Activated CD4-positive, alpha-beta T cell treated with anti-CD3 and anti-CD28 coated beads for 48 hours (primary cell): Measurements from ENCODE around the gene OR10G6.
"Not testable (repeated sequence)": the region's sequence is repeated elsewhere in the genome, so short reads cannot be mapped to it uniquely, and the experiment has no call there.

Experiments used
- DNase-seq: peaks from one replicate; pipeline ENCODE4 v3.0.0-alpha.2; 2020

OR10G6 gene

DNA sequence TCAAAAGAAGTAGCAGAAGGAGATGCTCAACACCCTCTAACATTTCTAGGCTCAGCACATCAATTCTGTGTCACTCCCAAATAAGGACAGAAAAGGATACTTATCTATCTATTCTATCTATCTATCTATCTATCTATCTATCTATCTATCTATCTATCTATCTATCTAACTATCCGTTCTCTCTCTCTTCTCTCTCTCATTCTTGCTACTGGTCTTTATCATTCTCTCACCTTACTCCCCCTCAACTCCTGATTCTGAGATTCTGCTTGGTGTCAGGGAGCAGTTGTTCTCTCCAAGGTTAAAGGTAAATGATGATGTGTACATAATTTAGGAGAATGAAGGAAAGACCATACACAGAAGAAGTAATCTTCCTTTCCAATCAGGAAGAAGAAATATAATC, at the start of gene OR10G6:
Gene OR10G6, minus strand, starts transcription at position 43 of the 400 bp plus-strand sequence. Its CDS starts 0 bp downstream, at position 43.
- no peak for DNase-seq

GRCh38 chr11:124043420-124043819, 48.5 kb upstream of the OR10G6 start:
- DNase-seq, result no peak

DNA sequence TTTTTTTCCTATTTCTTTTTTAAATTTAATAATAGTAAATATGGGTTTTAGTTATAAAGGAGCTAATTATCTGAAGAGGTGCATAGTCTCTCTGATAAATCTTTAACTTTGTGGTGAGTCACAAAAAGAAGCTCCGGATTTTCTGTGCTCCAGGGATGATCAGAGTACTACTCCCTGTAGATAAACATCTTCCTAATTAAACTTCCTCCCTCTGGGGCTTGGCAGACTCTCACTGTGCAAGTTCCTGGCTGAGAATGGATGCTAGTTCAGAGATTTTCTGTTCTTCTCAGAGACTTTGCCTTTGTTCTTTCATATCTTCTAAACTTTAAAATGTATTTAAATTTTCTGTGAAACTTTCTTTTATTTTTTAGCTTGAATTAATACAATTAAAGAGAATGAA, 46.3 kb upstream of the OR10G6 start, which contains the start of gene OR10G7:
Gene OR10G7, minus strand, starts transcription at position 72 of the 400 bp plus-strand sequence. CDS start 2,324 bp downstream, outside the sequence.
- DNase-seq, result no peak

- DNase-seq, result no peak
These were observed 44.6 kb upstream of the OR10G6 start for GRCh38 chr11:124039557-124039956.

GRCh38 chr11:124036666-124037065, 41.7 kb upstream of the OR10G6 start:
- DNase-seq, result no peak

DNA sequence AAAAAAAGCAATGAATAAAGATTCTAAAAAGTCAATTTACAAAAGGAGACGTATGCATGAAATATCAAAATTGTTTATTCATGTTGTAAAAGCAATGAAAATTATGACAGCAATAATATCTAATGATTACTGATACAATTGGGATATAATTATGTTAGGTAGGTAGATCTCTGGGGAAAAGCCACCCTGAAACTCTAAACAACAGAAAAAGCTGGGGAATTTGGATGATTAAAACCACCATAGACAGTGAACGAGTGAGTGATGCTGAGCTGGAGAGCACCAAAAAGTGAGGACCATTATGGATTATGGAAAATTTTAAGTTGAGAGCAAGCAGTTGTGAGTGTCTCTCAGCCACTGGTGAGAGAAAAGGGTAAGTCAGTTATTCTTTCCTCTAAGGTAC, 31.5 kb upstream of the OR10G6 start, which contains the start of gene OR10G8:
Gene OR10G8, plus strand, starts transcription at position 301 of the 400 bp plus-strand sequence. CDS start 2,825 bp downstream, outside the sequence.
- DNase-seq, result no peak

DNA sequence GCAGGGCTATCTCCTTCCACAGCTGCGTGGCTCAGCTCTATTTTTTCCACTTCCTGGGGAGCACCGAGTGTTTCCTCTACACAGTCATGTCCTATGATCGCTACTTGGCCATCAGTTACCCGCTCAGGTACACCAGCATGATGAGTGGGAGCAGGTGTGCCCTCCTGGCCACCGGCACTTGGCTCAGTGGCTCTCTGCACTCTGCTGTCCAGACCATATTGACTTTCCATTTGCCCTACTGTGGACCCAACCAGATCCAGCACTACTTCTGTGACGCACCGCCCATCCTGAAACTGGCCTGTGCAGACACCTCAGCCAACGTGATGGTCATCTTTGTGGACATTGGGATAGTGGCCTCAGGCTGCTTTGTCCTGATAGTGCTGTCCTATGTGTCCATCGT, 20.9 kb upstream of the OR10G6 start:
- DNase-seq, result not testable (repeated sequence)

DNA sequence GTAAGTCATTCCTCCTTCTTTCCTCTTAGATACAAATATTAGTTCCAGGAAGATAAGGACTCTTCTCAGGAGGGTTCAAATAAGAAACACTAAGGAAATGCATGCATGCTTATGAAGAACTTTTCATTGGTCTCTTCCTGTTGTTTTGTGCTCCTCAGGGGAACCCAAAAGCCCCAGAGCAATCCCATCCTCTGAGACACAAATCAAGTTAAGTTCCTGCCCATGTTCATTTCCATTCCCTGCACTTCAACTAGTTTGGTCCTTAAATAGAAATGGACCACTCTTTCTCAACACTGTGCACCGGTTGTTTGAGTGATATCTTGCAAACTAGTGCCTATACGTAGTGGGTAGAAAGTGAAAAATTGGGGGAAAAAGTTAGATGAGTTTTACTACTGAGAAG, 17.7 kb upstream of the OR10G6 start, which contains the start of gene OR10G4:
Gene OR10G4, plus strand, starts transcription at position 301 of the 400 bp plus-strand sequence. CDS start 2,578 bp downstream, outside the sequence.
- DNase-seq, result no peak

- DNase-seq, result no peak
These were observed 15.7 kb downstream of the OR10G6 start for GRCh38 chr11:123979311-123979710.

DNA sequence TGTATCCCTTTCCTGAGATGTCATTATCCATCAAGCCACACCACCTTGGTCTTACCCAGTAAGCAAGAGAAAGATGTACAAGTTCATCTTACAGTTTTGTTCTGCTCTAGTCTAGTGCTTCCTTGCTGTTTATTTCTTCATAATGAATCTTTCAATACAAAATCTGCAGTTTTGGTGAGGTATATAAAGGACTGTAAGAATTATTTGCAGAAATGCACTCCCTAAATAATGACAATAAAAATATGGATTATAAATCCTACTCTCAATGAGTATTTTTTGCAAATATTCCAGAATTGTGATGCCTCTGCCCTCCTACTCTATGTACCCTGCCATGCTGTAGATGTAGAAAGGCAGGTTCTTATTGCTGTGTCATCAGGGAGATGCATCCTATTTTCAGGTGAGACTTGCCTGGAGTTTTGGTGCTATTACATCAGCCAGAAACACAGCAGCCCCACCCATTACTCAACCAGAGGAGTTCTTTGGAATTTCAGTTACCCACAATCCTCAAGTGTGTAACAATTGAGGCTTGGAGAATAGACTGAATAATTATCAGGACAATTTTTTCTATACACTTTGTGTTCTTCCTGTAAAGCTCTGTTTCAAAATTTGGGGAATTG, 17.1 kb downstream of the OR10G6 start, which contains the start of gene OR10S1:
Gene OR10S1, minus strand, starts transcription at position 51 of the 617 bp plus-strand sequence. CDS start 117 bp downstream, outside the sequence.
- DNase-seq, result no peak

- no peak for DNase-seq
These were observed 18.0 kb downstream of the OR10G6 start for GRCh38 chr11:123976770-123977560.

DNA sequence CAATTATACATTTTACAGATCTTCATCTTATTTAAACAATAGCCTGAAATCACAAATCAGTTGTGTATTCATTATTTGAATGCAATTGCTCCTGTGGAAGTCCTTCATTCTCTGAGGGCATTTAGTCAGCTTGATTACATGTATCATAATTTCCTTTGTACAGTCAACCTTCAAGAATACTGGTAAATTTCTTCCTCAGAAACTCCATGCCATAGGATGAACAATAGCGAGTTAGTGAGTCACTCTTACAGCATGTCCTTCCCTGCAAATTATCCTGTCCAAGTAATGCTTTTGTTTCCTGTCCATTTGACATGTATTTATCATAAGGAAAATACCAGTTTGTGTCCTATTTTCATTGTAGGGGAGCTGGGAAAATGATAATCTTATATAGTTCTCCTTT, 21.1 kb downstream of the OR10G6 start:
- no peak for DNase-seq

GRCh38 chr11:123956752-123957151, 38.2 kb downstream of the OR10G6 start:
- DNase-seq, result no peak

DNA sequence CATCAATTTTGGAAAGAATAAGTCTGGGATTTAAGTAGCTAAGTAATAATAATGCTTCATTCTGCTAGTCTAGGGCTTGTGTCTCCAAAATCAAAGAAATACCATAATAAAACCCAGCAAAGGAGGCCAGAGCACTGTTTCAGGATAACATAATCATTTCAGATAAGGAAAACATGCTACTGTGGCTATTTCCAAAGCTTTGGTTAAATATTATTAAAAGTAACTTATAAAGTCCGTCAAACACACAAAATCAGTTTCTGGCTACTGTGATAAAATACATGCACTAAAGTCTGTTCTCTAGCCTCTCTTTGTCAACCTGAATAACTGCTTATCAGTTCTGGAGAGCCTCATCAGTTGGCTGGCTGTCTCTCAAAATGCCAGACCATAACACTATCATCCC, 49.8 kb downstream of the OR10G6 start:
- DNase-seq, result no peak
